Measurements from ENCODE around the gene ZIC2.

Gene ZIC2

DNA sequence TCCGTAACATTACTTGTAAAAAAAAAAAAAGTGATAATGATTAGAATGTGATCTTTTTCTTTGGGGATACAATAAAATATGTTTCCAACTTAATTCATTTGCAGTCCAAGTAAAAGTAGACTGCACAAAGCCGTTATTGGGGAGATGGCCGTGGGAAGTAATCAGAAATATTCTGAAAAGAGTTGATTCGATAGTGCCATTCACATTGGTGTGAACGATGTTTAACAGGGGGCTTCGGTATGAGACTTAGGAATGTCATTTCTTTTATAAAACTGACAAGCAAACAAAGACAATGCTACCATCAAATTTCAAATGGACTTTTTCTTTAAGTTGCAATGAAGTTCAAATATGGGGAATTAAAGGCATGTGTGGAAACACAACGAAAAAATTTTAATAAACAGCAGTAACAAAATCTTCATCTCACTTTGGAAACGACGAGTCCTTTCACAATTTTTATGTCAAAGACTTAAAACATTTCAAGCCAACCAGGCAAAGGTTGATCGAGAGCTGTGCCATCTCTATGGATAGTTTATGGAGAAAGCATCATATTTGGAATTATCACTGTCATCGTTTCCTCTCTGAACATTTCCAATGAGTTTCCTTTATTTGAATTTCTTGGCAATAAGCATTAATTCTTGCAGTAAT is 8.3 kb upstream of the ZIC2 start:
- in situ Hi-C loops (cut with MboI; ENCODE audit: low sequenced_read_pairs): no loop called here

GRCh38 chr13:99973808-99974185 is 7.8 kb upstream of the ZIC2 start:
- in situ Hi-C loops (cut with MboI; ENCODE audit: low sequenced_read_pairs): no loop called here

DNA sequence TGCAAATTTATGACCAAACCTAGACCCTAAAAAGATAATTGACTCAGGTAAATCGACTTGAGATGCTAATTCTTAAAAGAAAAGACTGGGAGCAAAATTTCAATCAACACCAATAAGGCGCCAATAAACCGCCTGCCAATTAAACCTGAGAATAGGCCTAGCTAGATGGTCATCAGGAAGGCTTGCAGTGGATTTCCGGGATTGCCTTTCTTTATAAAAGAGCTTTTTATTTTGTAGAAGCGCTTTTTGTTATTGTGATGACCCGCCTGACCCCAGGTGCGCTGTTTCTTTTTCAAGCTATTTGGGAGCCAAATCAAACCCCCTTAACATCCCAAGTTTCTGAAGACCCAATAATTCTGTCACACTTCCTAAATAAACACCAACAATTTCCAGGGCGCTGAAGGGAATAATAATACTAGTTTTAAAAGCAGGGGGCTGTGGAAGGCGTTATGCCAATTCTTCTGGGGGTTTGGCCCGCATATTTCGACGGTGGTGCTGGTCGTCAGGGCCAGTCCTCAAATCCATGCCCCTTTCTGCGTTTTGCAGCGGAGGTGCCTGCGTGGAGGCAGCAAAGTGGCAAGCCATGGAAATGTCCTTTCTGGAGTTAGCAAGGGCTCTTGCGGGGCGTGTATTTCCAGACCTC is 7.2 kb upstream of the ZIC2 start:
- in situ Hi-C loops (cut with MboI; ENCODE audit: low sequenced_read_pairs): no loop called here

DNA sequence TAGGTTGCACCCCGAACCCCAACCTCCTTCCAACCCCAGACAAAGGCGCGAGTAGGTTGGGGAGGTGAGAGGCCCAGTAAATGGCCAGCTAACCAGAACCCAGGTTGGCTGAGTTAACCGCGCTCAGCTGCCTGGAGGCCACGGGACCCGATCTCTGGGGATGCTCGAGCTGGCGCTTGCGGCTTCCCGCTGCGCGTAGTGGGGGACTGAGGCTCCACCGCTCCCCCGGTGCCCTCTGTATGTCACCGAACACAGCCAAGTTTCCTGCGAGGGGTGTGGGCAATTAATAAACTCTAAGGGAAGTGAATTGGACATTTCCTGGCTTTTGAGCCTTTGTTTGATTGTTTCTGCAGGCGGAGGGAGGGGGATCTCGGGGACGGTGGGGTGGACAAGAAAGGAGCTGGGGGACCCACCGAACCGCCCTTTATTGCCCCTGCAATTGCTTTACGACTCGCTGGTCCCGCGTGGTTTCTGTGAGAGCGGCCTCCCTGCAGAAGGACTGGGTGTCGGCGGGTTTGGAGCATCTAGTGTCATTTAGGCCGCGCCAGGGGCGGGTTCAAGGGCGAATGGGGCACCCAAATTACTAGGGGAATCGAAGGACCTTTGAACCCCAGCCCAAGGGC is 6.5 kb upstream of the ZIC2 start:
- in situ Hi-C loops (cut with MboI; ENCODE audit: low sequenced_read_pairs): no loop called here

- in situ Hi-C loops (cut with MboI; ENCODE audit: low sequenced_read_pairs): no loop called here
These were observed 6.0 kb upstream of the ZIC2 start for GRCh38 chr13:99975626-99976025.

DNA sequence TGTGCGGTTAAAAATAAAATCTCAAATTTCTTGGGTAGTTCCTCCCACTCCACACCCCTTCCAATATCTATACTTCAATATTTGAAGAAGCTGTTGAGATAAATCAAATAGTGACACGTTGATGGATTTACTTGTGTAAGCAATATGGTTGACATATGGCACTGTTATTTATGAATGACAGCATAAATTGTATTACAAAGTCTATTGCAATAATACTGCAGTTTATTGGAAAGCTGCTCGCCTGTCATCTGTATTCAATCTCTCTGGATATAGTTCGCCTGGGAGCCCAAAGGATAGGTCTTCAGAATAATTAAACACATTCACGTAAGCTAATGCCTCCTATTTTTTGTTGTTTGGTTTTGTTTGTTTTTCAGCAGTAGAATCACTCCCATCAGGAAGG is 5.0 kb upstream of the ZIC2 start:
- in situ Hi-C loops (cut with MboI; ENCODE audit: low sequenced_read_pairs): no loop called here

GRCh38 chr13:99977334-99977911 is 4.2 kb upstream of the ZIC2 start:
- in situ Hi-C loops (cut with MboI; ENCODE audit: low sequenced_read_pairs): no loop called here

GRCh38 chr13:99977912-99978798 is 3.4 kb upstream of the ZIC2 start:
- in situ Hi-C loops (cut with MboI; ENCODE audit: low sequenced_read_pairs): no loop called here

DNA sequence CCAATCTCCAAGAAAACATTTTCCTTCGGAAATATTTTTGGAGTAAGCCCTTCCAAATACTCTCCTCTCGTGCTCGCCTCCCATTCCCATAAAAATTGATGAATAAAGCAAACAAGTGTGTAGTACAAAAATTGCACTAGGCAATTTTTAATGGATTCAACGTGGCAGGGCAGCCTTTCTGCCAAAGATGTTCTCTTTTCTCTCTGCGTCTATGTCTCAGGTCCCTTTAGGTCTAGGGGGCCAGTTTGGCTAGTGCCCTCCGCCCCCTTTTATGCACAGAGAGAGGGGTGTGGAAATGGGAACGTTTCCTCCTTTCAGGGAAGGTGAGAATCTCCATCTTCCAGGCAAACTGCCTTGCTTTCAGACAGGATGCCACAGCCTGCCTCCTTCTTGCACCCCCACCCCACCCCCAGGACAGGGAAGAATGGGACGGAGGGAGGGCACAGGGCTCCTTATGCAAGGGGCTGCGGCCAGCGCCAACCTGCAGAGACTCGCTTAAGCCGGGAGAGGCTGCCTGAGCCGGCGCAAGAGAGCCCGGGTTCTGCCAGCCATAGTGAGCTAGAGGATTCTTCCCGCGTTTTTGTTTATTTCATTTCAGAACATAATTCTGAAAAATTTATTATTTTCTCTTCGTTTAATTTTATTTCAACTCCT is 2.7 kb upstream of the ZIC2 start:
- in situ Hi-C loops (cut with MboI; ENCODE audit: low sequenced_read_pairs): no loop called here

- in situ Hi-C loops (cut with MboI; ENCODE audit: low sequenced_read_pairs): no loop called here
These were observed 2.0 kb upstream of the ZIC2 start for GRCh38 chr13:99979453-99980200.

GRCh38 chr13:99980201-99980823 is 1.3 kb upstream of the ZIC2 start:
- in situ Hi-C loops (cut with MboI; ENCODE audit: low sequenced_read_pairs): no loop called here

DNA sequence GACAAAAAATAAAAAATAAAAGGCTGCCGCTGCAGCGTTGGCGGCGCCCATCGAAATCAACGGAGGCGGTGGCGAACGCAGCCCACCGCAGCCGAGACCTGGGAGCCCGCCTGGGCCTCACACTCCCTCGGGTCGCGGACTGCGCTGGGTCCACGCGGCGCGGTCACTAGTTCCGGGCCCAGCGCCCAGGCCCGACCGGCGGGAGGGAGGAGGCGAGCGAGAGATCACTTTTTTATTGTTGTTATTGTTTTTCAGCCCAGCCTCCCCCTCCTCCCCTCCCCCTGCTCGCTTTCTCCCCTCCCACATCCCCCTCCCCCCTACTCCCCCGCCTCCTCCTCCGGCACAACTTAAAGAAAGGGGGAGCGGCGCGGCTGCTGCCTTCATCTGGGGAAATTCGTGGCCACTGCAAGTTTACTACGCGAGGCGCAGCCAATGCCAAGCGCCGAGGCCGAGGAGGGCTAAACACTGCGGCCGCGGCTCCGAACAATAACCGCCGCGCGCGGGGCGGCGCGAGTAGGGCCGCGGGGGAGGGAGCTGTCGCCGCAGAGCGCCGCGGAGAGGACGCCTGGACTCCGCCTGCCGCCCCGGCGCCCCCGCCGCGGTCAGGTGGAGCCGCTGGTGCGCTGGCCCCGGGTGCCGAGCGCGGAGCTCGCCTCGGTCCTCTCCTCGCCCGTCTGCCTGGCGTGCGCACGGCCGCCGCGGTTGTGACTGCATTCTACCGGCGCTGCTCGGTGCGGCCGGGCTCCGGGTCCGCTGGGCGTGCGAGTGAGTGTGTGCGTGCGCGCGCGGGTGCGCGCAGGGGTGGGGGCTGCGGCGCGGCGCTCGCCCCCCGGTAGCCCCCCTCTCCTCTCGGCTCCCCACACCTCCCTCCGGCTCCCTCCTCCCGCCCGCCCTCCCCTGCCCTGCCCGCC is 505 bp upstream of the ZIC2 start:
- in situ Hi-C loops (cut with MboI; ENCODE audit: low sequenced_read_pairs): no loop called here

- in situ Hi-C loops (cut with MboI; ENCODE audit: low sequenced_read_pairs): no loop called here
These were observed 599 bp downstream of the ZIC2 start for GRCh38 chr13:99982036-99982730.

- in situ Hi-C loops (cut with MboI; ENCODE audit: low sequenced_read_pairs): no loop called here
These were observed 1.3 kb downstream of the ZIC2 start for GRCh38 chr13:99982731-99983498.

DNA sequence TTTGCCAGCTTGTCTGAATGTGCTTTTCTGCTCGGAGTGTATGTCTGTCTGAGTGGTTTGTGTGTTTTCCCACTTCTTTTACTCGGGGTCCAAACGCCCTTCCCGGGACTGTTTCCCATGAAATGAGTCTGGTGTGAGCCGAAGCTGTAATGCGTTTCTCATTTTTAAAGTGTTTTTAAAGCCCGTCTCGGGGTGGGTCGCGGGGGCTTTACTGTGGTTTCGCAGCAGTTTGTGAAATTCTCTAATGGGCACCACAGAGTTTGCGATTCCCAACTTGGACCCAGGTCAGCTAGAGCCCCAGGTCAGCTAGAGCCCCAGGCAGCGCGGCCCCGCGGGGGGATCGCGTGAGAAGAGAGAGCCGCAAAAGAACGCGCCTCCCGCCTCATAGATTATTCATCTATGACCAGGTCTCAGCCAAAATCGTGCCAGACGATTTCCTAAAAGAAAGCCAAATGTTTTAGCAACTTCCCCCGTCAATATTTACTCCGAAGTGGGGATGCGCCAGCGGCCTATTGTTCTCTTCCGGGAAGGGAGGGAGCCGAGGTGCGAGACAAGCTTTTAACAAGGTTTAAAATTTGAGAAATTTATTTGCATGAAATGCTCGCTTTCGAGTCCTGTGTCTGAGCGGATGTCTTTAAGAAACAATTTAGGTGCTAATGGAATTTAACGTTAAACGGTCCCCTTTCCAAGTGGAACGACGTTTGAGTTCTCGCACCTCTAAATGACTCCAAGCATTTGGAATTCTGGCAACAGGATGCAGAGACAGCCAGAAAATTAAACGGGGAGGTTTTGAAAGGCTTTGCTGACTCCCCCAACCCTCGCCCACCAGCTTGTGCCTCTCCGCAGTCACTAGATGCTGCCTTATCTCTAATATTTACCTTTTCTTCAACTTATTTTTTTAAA is 2.2 kb downstream of the ZIC2 start:
- in situ Hi-C loops (cut with MboI; ENCODE audit: low sequenced_read_pairs): no loop called here

All from HL-60/S4 (cell line).